ENCODE results near the gene KCNQ2. TPM values are rescaled to one million over a fixed set of nuclear protein-coding genes. Genes with fewer than 3 reads are reported as not detected.

Gene KCNQ2
- total RNA-seq, 4 donors from 2014 or later = 0.19 to 0.40 (median 0.40) TPM; not detected in 1

DNA sequence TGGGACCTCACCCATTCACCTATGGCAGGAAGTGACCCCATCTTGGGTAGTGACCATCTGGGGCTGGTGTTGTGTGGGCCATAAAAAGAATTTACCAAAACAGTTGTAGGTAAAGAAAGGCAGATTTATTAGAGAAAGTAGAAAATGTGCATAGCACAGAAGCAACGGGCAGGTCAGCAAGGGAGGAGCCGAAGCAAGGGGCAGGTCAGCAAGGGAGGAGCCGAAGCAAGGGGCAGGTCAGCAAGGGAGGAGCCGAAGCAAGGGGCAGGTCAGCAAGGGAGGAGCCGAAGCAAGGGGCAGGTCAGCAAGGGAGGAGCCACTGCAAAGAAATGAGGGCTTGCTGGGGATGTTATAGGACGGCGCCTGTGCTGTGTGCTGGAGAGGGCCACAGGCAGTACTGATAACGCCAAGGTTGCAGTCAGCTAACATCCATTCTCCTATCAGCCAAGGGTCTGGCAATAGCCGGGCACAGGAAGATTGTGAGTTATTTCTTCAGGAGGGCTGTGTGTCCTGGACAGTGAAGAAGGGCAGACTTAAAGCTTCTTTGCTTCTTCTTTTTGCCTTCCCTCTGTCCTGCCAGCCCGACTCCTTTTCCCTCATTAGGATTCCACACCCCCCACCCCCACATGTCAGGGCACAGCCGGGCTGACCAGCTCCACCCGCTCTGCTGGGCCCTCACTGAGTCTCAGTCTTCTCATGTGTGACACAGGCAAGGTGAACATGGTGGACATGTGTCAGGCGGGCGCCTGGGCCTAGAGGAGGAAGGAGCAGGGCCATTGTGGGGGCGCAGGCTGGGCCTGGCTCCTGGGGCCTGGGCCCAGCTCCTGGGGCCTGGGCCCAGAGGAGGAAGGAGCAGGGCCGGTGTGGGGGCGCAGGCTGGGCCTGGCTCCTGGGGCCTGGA lies 79.7 kb downstream of the KCNQ2 start:
- peaks cover 68% of the 10 kb centered on the region for H3K27me3 ChIP-seq
- ATAC-seq = no peak
- H3K36me3 ChIP-seq = no peaks in the 10 kb centered on the region
- no peak overlapping the region for H3K27ac ChIP-seq
- H3K4me1 ChIP-seq = peaks cover 0 to 14% (median 0%) of the 10 kb centered on the region in 3 donors
- TF ChIP-seq POLR2A (IDR thresholded peaks at IDR 0.05) (no peak), EP300 (IDR thresholded peaks at IDR 0.05) (no peak), POLR2AphosphoS5 (IDR thresholded peaks at IDR 0.05) (no peak)
- TF ChIP-seq, protein P1, sequence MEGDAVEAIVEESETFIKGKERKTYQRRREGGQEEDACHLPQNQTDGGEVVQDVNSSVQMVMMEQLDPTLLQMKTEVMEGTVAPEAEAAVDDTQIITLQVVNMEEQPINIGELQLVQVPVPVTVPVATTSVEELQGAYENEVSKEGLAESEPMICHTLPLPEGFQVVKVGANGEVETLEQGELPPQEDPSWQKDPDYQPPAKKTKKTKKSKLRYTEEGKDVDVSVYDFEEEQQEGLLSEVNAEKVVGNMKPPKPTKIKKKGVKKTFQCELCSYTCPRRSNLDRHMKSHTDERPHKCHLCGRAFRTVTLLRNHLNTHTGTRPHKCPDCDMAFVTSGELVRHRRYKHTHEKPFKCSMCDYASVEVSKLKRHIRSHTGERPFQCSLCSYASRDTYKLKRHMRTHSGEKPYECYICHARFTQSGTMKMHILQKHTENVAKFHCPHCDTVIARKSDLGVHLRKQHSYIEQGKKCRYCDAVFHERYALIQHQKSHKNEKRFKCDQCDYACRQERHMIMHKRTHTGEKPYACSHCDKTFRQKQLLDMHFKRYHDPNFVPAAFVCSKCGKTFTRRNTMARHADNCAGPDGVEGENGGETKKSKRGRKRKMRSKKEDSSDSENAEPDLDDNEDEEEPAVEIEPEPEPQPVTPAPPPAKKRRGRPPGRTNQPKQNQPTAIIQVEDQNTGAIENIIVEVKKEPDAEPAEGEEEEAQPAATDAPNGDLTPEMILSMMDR (IDR thresholded peaks at IDR 0.05) = no peak
- H3K4me3 ChIP-seq = no peak overlapping the region
- peaks cover 0 to 27% (median 0%) of the 10 kb centered on the region in 3 donors for H3K9me3 ChIP-seq
- WGBS, 2 donors (ENCODE audit: low coverage in 1 of 2) = 82 to 91% methylated on average over 7 to 10 of the region's 17 CpGs

DNA sequence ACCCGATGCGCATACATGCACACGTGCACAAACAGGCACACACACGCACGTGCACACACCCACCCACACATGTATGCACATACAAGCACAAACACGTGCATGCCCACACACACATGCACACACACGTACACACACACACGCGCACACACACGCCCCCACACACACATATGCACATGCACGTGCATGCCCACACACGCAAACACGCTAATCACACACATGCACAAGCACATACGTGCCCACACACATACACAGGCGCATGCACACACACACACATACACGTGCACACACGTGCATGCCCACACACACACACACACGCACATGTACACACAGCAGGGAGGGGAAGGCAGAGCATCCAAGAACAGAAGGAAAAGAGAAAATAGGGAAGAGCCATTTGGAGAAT lies 84.5 kb downstream of the KCNQ2 start:
- no peak overlapping the region for H3K4me3 ChIP-seq
- peaks cover 0 to 52% (median 1%) of the 10 kb centered on the region in 3 donors for H3K9me3 ChIP-seq
- peaks cover 58% of the 10 kb centered on the region for H3K27me3 ChIP-seq
- ATAC-seq = no peak
- no peaks in the 10 kb centered on the region for H3K4me1 ChIP-seq
- TF ChIP-seq, protein P1 (IDR thresholded peaks at IDR 0.05) = no peak
- no peak for TF ChIP-seq POLR2A (IDR thresholded peaks at IDR 0.05)
- TF ChIP-seq EP300 (IDR thresholded peaks at IDR 0.05) = no peak
- no peak for TF ChIP-seq POLR2AphosphoS5 (IDR thresholded peaks at IDR 0.05)
- no peak overlapping the region for H3K27ac ChIP-seq
- H3K36me3 ChIP-seq = no peaks in the 10 kb centered on the region
- WGBS, 2 donors (ENCODE audit: low coverage in 1 of 2) = 79 to 96% methylated on average over 7 to 16 of the region's 18 CpGs

DNA sequence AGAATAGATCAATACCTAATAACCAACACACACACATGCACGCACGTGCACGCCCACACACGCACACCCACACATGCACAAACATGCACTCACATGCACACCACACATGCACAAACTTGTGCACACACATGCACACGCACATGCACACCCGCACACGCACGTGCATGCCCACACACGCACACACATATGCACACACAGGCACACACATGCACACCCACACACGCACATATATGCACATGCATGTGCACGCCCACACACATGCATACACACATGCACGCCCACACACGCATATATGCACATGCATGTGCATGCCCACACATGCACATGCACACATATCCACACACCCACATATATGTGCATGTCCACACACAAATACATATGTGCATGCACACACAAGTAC lies 85.1 kb downstream of the KCNQ2 start:
- no peak overlapping the region for H3K27ac ChIP-seq
- peaks cover 62% of the 10 kb centered on the region for H3K27me3 ChIP-seq
- 90 to 97% methylated on average over 12 of the region's 13 CpGs for WGBS, 2 donors (ENCODE audit: low coverage in 1 of 2)
- no peaks in the 10 kb centered on the region for H3K36me3 ChIP-seq
- ATAC-seq = no peak
- TF ChIP-seq, protein P1 (IDR thresholded peaks at IDR 0.05) = no peak
- TF ChIP-seq POLR2A (IDR thresholded peaks at IDR 0.05) = no peak
- TF ChIP-seq EP300 (IDR thresholded peaks at IDR 0.05) = no peak
- TF ChIP-seq POLR2AphosphoS5 (IDR thresholded peaks at IDR 0.05) = no peak
- H3K4me1 ChIP-seq = no peaks in the 10 kb centered on the region
- no peak overlapping the region for H3K4me3 ChIP-seq
- H3K9me3 ChIP-seq = peaks cover 0 to 52% (median 1%) of the 10 kb centered on the region in 3 donors

- 91% methylated on average over 18 of the region's 18 CpGs; no CpG with 5 or more reads in 1 of the 2 donors for WGBS, 2 donors (ENCODE audit: low coverage in 1 of 2)
- ATAC-seq = no peak
- H3K36me3 ChIP-seq = no peaks in the 10 kb centered on the region
- no peak overlapping the region for H3K27ac ChIP-seq
- peaks cover 62% of the 10 kb centered on the region for H3K27me3 ChIP-seq
- H3K4me3 ChIP-seq = no peak overlapping the region
- no peak for TF ChIP-seq POLR2A (IDR thresholded peaks at IDR 0.05)
- TF ChIP-seq POLR2AphosphoS5 (IDR thresholded peaks at IDR 0.05) = no peak
- TF ChIP-seq, protein P1 (IDR thresholded peaks at IDR 0.05) = no peak
- no peak for TF ChIP-seq EP300 (IDR thresholded peaks at IDR 0.05)
- H3K9me3 ChIP-seq = peaks cover 0 to 49% (median 1%) of the 10 kb centered on the region in 3 donors
- H3K4me1 ChIP-seq = peaks cover 0 to 5% (median 0%) of the 10 kb centered on the region in 3 donors
These were observed 86.0 kb downstream of the KCNQ2 start for GRCh38 chr20:63386491-63386890.

All from gastroesophageal sphincter (tissue), 4 donors.